ENCODE data around the gene DPF1. TPM values are rescaled to one million over a fixed set of nuclear protein-coding genes. Genes with fewer than 3 reads are reported as not detected.

The DPF1 gene
- total RNA-seq, 3 donors from 2014 or later (not counting 1 experiment from before 2014, with no cell fraction given) = not detected

GRCh38 chr19:38247734-38248268, 23.8 kb upstream of the DPF1 start:
- Histone ChIP-seq H3K27me3 (ENCODE audit: control insufficient read depth, insufficient read depth, low read length) (no peaks in the 10 kb centered on the region), H3K4me3 (ENCODE audit: low read length) (no peak overlapping the region), H3K4me1 (ENCODE audit: control insufficient read depth, insufficient read depth, low read length) (peaks cover 8% of the 10 kb centered on the region), H3K27ac (ENCODE audit: low read length) (no peak overlapping the region), H3K9me3 (ENCODE audit: control insufficient read depth, insufficient read depth, low read length) (no peaks in the 10 kb centered on the region), H3K36me3 (ENCODE audit: control insufficient read depth, insufficient read depth, low read length) (no peaks in the 10 kb centered on the region)
- intact Hi-C loops (cut with micrococcal nuclease) = no loop called here
- ATAC-seq = no peak
- DNase-seq = no peak
- H3K9me3 Mint-ChIP-seq = no peaks in the 10 kb centered on the region
- TF ChIP-seq CTCF (IDR thresholded peaks at IDR 0.05) = no peak
- no peaks in the 10 kb centered on the region for H3K36me3 Mint-ChIP-seq
- H3K27ac Mint-ChIP-seq = no peak overlapping the region
- WGBS (ENCODE audit: insufficient coverage) = 86% methylated on average over 9 of the region's 9 CpGs
- H3K4me3 Mint-ChIP-seq = no peak overlapping the region
- H3K4me1 Mint-ChIP-seq = peaks cover 5 to 7% of the 10 kb centered on the region in 2 donors
- H3K27me3 Mint-ChIP-seq (ENCODE audit: low read depth in 2 of 2) = peaks cover 6 to 21% of the 10 kb centered on the region in 2 donors

GRCh38 chr19:38247126-38247525, 23.1 kb upstream of the DPF1 start:
- no peaks in the 10 kb centered on the region for H3K9me3 Mint-ChIP-seq
- intact Hi-C loops (cut with micrococcal nuclease) = no loop called here
- peaks cover 5 to 7% of the 10 kb centered on the region in 2 donors for H3K4me1 Mint-ChIP-seq
- Histone ChIP-seq H3K9me3 (ENCODE audit: control insufficient read depth, insufficient read depth, low read length) (no peaks in the 10 kb centered on the region), H3K4me3 (ENCODE audit: low read length) (no peak overlapping the region), H3K4me1 (ENCODE audit: control insufficient read depth, insufficient read depth, low read length) (peaks cover 8% of the 10 kb centered on the region), H3K27me3 (ENCODE audit: control insufficient read depth, insufficient read depth, low read length) (no peaks in the 10 kb centered on the region), H3K36me3 (ENCODE audit: control insufficient read depth, insufficient read depth, low read length) (no peaks in the 10 kb centered on the region), H3K27ac (ENCODE audit: low read length) (no peak overlapping the region)
- no peak overlapping the region for H3K4me3 Mint-ChIP-seq
- no peak overlapping the region for H3K27ac Mint-ChIP-seq
- H3K36me3 Mint-ChIP-seq = no peaks in the 10 kb centered on the region
- peaks cover 6 to 21% of the 10 kb centered on the region in 2 donors for H3K27me3 Mint-ChIP-seq (ENCODE audit: low read depth in 2 of 2)
- DNase-seq (no peak), ATAC-seq (no peak)
- 74% methylated on average over 4 of the region's 5 CpGs for WGBS (ENCODE audit: insufficient coverage)
- TF ChIP-seq CTCF (IDR thresholded peaks at IDR 0.05) = no peak

- H3K27ac ChIP-seq (ENCODE audit: low read length) = no peak overlapping the region
- 72% methylated on average over 13 of the region's 14 CpGs for WGBS (ENCODE audit: insufficient coverage)
- intact Hi-C loops (cut with micrococcal nuclease) = no loop called here
Measured at GRCh38 chr19:38245826-38246498, 21.9 kb upstream of the DPF1 start.

More at GRCh38 chr19:38245826-38246498, 21.9 kb upstream of the DPF1 start:
- ATAC-seq = no peak
- Mint-ChIP-seq H3K27me3 (ENCODE audit: low read depth in 2 of 2) (peaks cover 6 to 13% of the 10 kb centered on the region in 2 donors), H3K36me3 (no peaks in the 10 kb centered on the region), H3K27ac (no peak overlapping the region), H3K9me3 (no peaks in the 10 kb centered on the region), H3K4me1 (peaks cover 5 to 7% of the 10 kb centered on the region in 2 donors), H3K4me3 (no peak overlapping the region)
- Histone ChIP-seq H3K9me3 (ENCODE audit: control insufficient read depth, insufficient read depth, low read length) (no peaks in the 10 kb centered on the region), H3K4me3 (ENCODE audit: low read length) (no peak overlapping the region), H3K36me3 (ENCODE audit: control insufficient read depth, insufficient read depth, low read length) (no peaks in the 10 kb centered on the region), H3K4me1 (ENCODE audit: control insufficient read depth, insufficient read depth, low read length) (peaks cover 8% of the 10 kb centered on the region), H3K27me3 (ENCODE audit: control insufficient read depth, insufficient read depth, low read length) (no peaks in the 10 kb centered on the region)
- no peak for TF ChIP-seq CTCF (IDR thresholded peaks at IDR 0.05)
- DNase-seq = no peak
